ENCODE measurements around the gene MTMR4.
"Not testable (repeated sequence)": the region's sequence is repeated elsewhere in the genome, so short reads cannot be mapped to it uniquely, and the experiment has no call there.

Gene MTMR4

GRCh38 chr17:58521680-58522079 is 7.2 kb upstream of the MTMR4 start:
- no peak for DNase-seq

GRCh38 chr17:58520843-58521430 is 6.5 kb upstream of the MTMR4 start:
- DNase-seq = no peak

DNA sequence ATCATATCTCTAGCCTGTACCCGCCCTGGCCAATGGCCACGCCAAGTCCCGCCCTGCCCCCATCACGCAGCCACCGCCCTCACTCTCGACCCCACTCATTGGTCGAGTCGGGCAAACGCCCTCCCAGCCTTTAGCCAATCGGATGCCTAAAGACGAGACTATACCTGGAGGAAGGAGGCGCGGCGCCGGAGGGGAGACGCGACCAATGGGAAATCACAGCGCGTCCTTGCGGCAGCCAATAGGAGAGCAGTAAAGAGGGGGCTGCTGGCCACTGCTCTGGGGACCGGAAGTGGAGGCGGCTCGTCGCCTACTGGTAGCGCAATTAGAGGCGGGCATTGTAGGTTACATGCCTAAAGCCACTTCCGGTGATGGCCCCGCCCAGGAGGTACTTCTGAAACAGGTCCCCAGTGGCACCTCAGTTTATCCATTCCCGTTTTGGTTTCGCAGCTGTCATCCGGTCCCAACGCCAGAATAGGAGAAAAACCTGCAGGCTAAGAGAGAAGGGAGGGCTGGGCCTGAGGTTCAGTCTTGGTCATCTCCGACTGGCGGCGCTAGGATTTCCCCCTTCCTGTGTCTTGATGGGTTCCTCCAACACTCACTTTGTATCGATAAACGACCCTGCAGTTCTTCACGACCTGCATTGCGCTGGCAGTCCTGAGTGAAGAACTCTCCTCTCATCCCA is 3.6 kb upstream of the MTMR4 start:
- DNase-seq = peak; percentile 100

DNA sequence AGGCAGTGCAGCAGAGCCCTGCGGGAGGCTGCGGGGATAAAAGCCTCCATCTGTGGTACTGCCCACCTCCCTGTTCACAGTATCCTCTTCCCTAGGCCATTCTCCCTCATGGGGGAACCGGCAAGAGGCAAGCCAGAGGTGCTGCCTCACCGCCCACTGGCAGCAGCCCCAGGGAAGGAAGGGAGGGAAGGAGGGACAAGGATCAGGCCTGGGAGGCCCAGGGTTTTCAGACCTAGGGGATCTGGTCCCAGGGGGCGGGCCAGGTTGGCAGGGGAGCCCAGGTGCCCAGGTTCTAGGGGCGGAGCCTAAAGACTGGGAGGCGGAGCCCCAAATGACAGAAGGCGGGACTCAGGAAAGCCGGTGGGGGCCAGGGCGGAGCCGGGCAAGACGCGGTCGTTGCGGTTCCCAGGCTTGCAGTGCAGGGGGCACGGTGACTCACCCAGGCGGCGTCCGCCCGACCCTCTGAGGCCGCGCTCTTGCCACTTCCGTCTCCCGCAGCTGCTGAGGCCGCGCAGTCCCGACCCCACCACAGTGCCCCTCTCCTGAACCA is 3.0 kb upstream of the MTMR4 start:
- no peak for DNase-seq

- no peak for DNase-seq
Observed at GRCh38 chr17:58516644-58517377, 2.4 kb upstream of the MTMR4 start.

- DNase-seq = no peak
Observed at GRCh38 chr17:58515286-58515685, 848 bp upstream of the MTMR4 start.

DNA sequence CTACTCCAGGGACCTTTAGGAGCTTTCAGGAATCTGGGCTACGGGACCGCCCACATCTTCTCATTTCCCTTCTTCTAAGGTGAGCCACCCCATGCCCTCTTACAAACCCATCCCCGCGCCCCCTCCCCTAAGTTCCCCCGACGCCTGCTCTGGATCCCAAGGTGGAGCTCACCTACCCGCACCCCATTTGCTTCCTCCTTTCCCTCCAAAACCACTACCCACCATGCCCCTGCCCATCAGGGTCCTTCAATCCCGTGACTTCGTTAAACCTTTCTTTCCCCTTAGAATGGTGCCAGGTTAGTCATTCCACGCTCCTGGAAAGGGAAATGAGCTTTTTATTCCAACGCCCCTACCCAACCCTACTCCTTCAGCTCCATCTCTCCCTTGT is 326 bp upstream of the MTMR4 start:
- no peak for DNase-seq

DNA sequence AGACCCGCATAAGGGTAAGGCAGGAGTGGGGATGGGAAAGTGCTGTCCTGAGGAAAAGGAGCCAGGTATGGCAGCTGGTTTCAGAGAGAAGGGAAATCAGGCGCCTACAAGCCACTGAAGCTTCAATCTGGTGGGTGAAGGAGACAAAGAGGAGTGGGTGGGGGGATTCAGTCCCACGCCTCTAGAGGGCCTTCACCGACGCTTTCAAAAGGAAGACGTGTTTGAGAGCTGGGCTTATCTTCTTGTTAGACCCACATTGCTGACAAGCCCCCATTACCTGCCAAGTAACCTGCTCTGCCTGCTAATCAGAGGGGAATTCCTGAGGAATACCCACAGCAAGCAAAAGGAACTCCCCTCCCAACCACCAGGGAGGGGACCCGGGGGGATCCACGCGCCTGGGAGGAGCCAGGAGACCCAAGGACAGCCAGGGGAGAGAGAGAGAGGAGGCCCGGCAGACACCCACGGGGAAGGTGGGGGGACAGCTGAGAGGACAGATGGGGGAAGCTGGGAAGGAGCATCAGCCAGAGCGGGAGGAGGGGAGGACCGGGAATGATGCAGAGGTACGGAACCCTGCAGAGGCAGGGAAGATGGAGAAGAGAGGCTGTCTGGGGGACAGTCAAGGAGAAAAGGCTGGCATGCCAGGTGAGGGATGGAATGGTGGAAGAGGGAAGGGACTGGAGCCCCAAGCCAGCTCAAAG is 1.0 kb downstream of the MTMR4 start:
- DNase-seq = peak; percentile 32

DNA sequence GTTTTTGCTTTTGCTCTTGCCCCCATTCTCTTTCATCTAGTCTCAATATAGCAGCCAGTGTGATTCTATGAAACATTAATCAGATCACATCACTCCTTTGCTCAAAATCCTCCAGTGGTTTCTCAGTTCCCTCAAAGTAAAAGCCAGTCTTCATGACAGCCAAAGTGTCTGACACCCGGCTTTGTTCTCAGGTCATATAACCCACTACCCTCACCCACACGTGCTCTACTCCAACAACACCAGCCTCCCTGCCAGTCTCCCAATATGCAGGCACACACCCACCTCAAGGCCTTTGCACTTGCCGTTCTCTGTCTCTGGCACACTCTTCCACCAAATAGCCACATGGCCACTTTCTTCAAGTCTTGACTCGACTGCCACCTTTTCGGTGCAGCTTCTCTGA is 4.4 kb downstream of the MTMR4 start:
- DNase-seq = no peak

GRCh38 chr17:58508341-58509067 is 5.9 kb downstream of the MTMR4 start:
- no peak for DNase-seq

- DNase-seq = no peak
Observed at GRCh38 chr17:58507123-58507634, 7.3 kb downstream of the MTMR4 start.

DNA sequence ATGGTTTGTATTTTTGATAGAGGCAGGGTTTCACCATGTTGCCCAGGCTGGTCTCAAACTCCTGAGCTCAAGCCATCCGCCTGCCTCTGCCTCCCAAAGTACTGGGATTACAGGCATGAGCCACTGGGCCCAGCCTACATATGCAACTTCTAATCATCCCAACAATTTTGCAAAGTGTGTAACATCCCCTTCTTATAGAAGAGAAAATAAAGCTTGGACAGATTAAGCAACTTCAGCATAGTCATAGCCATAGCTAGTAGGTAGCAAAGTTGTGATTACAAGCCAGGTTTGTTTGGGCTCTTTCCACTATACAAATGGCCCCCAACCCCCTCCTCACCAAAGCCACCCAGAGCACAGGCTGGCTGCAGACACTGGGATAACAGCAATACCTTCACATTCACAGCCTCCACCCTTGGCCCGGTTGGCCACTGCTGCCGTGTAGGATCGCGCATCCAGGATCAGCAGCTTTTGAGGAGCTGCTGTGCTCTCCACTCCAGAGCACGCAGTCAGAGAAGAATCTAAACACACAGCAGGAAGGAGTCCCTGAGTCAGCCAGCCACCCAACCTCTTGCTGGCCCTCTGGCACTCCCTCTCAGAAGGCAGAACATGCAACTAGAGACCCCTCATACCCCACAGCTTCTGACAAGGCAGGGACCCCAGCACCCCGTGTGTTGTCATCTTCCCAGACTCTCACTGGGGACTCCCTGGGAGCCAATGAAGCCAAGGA is 7.9 kb downstream of the MTMR4 start:
- DNase-seq = no peak

- no peak for DNase-seq
Observed at GRCh38 chr17:58504826-58505351, 9.5 kb downstream of the MTMR4 start.

DNA sequence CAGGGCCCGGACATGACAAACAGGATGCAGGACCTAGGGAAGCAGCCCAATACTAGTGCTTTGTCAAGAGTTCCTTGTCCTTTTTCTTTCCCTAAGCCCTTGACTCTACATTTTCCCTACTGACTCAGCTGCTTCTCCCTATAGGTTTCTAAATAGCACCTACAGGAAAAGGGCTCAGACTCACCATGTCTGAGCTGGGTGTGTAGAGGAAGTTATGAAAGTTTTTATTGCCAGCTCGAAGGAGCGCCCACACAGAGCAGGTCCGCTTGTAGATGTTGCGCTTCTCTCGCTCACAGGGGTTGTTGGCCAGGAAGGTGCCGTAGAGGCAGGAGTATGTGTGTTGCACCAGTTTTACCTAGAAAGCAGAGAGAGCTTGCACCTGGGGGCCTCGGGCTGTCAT is 10.6 kb downstream of the MTMR4 start:
- DNase-seq = no peak

DNA sequence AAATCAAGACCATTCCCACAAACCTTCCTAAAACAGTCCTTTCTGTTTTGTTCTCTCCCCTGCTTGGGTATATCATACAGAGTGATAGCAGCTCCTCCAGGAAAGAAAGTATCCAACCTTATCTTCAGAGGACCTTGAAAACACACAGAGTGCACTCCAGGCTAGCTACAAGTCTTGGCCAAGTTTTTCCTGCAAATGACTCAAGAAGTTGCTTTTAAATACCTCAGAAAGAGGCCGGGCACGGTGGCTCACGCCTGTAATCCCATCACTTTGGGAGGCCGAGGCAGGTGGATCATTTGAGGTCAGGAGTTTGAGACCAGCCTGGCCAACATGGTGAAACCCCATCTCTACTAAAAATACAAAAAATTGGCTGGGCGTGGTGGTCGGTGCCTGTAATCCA is 11.3 kb downstream of the MTMR4 start:
- not testable (repeated sequence) for DNase-seq

DNA sequence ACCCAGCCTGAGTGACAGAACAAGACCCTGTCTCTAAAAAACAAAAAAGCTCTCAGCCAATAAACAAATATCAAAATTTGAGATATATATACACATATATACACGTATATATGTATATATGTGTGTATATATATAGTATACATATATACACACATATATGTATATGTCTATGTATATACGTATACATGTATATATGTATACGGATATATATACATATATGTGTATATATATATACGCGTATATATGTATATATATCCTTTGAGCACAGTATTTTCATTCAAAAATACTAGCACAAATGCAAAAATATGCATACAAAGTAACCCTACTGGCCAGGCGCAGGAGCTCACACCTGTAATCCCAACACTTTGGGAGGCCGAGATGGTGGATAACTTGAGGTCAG is 13.0 kb downstream of the MTMR4 start:
- DNase-seq = no peak

- DNase-seq = no peak
Observed at GRCh38 chr17:58498177-58498828, 16.1 kb downstream of the MTMR4 start.

DNA sequence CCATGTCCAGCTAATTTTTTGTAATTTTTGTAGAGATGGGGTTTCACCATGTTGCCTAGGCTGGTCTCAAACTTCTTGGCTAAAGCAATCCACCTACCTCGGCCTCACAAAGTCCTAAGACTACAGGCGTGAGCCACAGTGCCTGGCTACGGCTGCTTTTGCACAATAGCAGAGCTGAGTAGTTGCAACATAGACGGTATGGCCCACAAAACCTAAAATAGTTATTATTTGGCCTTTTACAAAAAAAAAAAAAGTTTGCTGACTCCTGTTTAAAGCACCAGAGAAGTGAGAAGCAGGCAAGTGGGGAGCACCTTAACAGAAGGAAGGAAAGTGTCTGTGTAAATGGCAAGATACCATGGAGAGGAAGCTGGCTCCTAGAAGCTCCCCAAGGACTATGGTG is 20.9 kb downstream of the MTMR4 start:
- DNase-seq = no peak

DNA sequence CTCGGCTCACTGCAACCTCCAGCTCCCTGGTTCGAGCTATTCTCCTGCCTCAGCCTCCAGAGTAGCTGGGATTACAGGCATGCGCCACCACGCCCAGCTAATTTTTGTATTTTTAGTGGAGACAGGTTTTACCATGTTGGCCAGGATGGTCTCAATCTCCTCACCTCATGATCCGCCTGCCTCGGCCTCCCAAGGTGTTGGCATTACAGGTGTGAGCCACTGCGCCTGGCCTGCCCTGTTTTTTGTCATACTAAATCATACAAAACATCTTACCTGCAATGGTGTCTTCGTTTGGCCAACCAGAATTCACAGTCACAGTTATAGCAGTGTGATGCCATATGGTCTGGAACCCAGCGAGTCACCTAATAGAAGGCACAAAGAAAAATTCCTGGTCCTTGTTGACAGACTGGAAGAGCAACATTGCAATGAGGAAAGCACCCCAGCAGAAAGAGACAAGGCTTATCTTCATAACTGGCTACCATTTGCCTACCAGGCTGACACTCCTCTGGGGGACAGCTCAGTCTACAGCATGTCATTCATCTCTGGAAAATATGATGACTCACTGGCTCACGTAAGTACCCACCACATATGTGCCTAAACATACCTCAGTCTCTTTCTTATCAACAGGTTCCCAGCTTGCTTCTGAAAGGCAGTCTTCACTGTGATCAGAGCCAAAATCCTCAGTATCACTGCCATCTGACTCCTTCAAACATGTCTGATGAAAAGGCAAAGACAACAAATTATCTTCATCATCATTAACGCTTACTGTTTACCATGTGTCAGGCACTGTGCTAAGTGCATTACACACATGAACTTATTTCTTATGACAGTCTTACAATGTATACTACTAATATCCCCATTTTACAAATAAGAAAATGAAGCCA is 22.0 kb downstream of the MTMR4 start:
- no peak for DNase-seq

- DNase-seq = no peak
Observed at GRCh38 chr17:58491510-58492045, 22.9 kb downstream of the MTMR4 start.

All from CD4-positive, alpha-beta T cell treated with Interleukin-10 for 1 hour (primary cell).